Measurements from ENCODE around the gene DNAJB9.

DNA sequence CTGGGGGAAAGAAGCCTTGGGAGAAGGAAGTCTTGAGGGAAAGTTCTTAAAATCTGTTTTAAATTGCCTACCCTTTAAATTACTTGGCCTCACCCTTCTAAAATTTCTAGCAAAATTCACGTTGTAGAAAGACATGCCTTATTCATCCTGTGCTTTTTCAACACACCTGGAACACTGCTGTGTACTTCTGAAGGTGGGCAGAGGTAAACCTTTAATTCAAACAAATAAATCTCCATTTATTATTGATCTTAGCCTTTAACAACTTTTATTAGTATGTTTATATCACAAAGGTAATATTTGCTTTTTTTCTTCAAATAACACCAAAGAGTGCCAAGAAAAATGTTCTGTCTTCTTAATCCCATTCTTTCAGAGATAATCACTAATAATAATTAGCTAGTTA, 30.7 kb downstream of the DNAJB9 start:
- TF ChIP-seq CTCF (IDR thresholded peaks at IDR 0.05; ENCODE audit: insufficient read depth, low read length), result no peak
- no peak for TF ChIP-seq POLR2AphosphoS5 (IDR thresholded peaks at IDR 0.05; ENCODE audit: low read depth)
- no peak for TF ChIP-seq GABPA (IDR thresholded peaks at IDR 0.05; ENCODE audit: low read depth)
- TF ChIP-seq REST (IDR thresholded peaks at IDR 0.05; ENCODE audit: insufficient replicate concordance, low read depth), result no peak
- TF ChIP-seq SPI1 (IDR thresholded peaks at IDR 0.05; ENCODE audit: borderline replicate concordance, low read depth), result no peak

Measured in HL-60 (cell line).